ENCODE results near the gene FCF1.

The FCF1 gene

GRCh38 chr14:74712499-74713394 is at the start of gene FCF1, which contains the start of gene AREL1:
Gene FCF1, plus strand, starts transcription at chr14:74713144. Its CDS starts 54 bp downstream, at chr14:74713198.
Gene AREL1, minus strand, starts transcription at chr14:74713080. Its CDS starts 27,465 bp downstream, at chr14:74685615.
- Mint-ChIP-seq H3K27ac (peak within 1 kb of the TSS; percentile 97), H3K4me3 (peak within 1 kb of the TSS; percentile 91 to 93), H3K4me1 (peaks cover 14 to 45% of the 10 kb centered on the region in 2 donors), H3K36me3 (peaks cover 13 to 18% of the 10 kb centered on the region in 2 donors), H3K27me3 (no peaks in the 10 kb centered on the region), H3K9me3 (no peaks in the 10 kb centered on the region)
- ATAC-seq (replicated peaks) (peak; percentile 99), DNase-seq (peak; percentile 82)

GRCh38 chr14:74663884-74664283 is 49.1 kb upstream of the FCF1 start:
- Mint-ChIP-seq H3K27me3 (no peaks in the 10 kb centered on the region), H3K36me3 (peaks cover 45 to 53% of the 10 kb centered on the region in 2 donors), H3K4me1 (no peaks in the 10 kb centered on the region), H3K27ac (no peak overlapping the region), H3K4me3 (no peak overlapping the region), H3K9me3 (no peaks in the 10 kb centered on the region)
- DNase-seq (no peak), ATAC-seq (replicated peaks) (no peak)

- Mint-ChIP-seq H3K4me1 (no peaks in the 10 kb centered on the region), H3K4me3 (no peak overlapping the region), H3K27me3 (no peaks in the 10 kb centered on the region), H3K27ac (no peak overlapping the region), H3K9me3 (no peaks in the 10 kb centered on the region), H3K36me3 (peaks cover 51 to 60% of the 10 kb centered on the region in 2 donors)
- DNase-seq (no peak), ATAC-seq (replicated peaks) (no peak)
These were observed 48.2 kb upstream of the FCF1 start for GRCh38 chr14:74664717-74665116.

- H3K36me3 Mint-ChIP-seq, result peaks cover 47 to 62% of the 10 kb centered on the region in 2 donors
- H3K27me3 Mint-ChIP-seq, result no peaks in the 10 kb centered on the region
- H3K27ac Mint-ChIP-seq, result no peak overlapping the region
- ATAC-seq (replicated peaks), result no peak
- H3K4me1 Mint-ChIP-seq, result no peaks in the 10 kb centered on the region
- H3K4me3 Mint-ChIP-seq, result no peak overlapping the region
- DNase-seq, result no peak
- H3K9me3 Mint-ChIP-seq, result no peaks in the 10 kb centered on the region
These were observed 45.2 kb upstream of the FCF1 start for GRCh38 chr14:74667758-74668157.

GRCh38 chr14:74669256-74669655 is 43.7 kb upstream of the FCF1 start:
- H3K36me3 Mint-ChIP-seq, result peaks cover 38 to 55% of the 10 kb centered on the region in 2 donors
- H3K27ac Mint-ChIP-seq, result no peak overlapping the region
- DNase-seq, result no peak
- H3K4me1 Mint-ChIP-seq, result no peaks in the 10 kb centered on the region
- ATAC-seq (replicated peaks), result no peak
- no peaks in the 10 kb centered on the region for H3K9me3 Mint-ChIP-seq
- H3K27me3 Mint-ChIP-seq, result no peaks in the 10 kb centered on the region
- H3K4me3 Mint-ChIP-seq, result no peak overlapping the region

- no peak for ATAC-seq (replicated peaks)
- H3K27me3 Mint-ChIP-seq, result no peaks in the 10 kb centered on the region
- no peak overlapping the region for H3K27ac Mint-ChIP-seq
- peaks cover 34 to 55% of the 10 kb centered on the region in 2 donors for H3K36me3 Mint-ChIP-seq
- H3K4me1 Mint-ChIP-seq, result no peaks in the 10 kb centered on the region
- no peak for DNase-seq
- H3K9me3 Mint-ChIP-seq, result no peaks in the 10 kb centered on the region
- no peak overlapping the region for H3K4me3 Mint-ChIP-seq
These were observed 43.1 kb upstream of the FCF1 start for GRCh38 chr14:74669846-74670245.

- Mint-ChIP-seq H3K4me1 (no peaks in the 10 kb centered on the region), H3K27me3 (no peaks in the 10 kb centered on the region), H3K9me3 (no peaks in the 10 kb centered on the region), H3K27ac (no peak overlapping the region), H3K4me3 (no peak overlapping the region), H3K36me3 (peaks cover 34 to 62% of the 10 kb centered on the region in 2 donors)
- ATAC-seq (replicated peaks) (no peak), DNase-seq (no peak)
These were observed 42.1 kb upstream of the FCF1 start for GRCh38 chr14:74670726-74671411.

GRCh38 chr14:74671789-74672188 is 41.2 kb upstream of the FCF1 start:
- Mint-ChIP-seq H3K36me3 (peaks cover 37 to 59% of the 10 kb centered on the region in 2 donors), H3K27me3 (no peaks in the 10 kb centered on the region), H3K4me3 (no peak overlapping the region), H3K27ac (no peak overlapping the region), H3K4me1 (no peaks in the 10 kb centered on the region), H3K9me3 (no peaks in the 10 kb centered on the region)
- ATAC-seq (replicated peaks) (no peak), DNase-seq (no peak)

GRCh38 chr14:74673768-74674167 is 39.2 kb upstream of the FCF1 start:
- ATAC-seq (replicated peaks) (no peak), DNase-seq (no peak)
- no peak overlapping the region for H3K4me3 Mint-ChIP-seq
- H3K27ac Mint-ChIP-seq, result no peak overlapping the region
- no peaks in the 10 kb centered on the region for H3K27me3 Mint-ChIP-seq
- H3K4me1 Mint-ChIP-seq, result no peaks in the 10 kb centered on the region
- H3K9me3 Mint-ChIP-seq, result no peaks in the 10 kb centered on the region
- H3K36me3 Mint-ChIP-seq, result peaks cover 34 to 54% of the 10 kb centered on the region in 2 donors

GRCh38 chr14:74675219-74675618 is 37.7 kb upstream of the FCF1 start:
- peaks cover 0 to under 1% of the 10 kb centered on the region in 2 donors for H3K4me1 Mint-ChIP-seq

GRCh38 chr14:74682169-74682952 is 30.6 kb upstream of the FCF1 start:
- Mint-ChIP-seq H3K4me1 (peaks cover 24 to 38% of the 10 kb centered on the region in 2 donors), H3K9me3 (no peaks in the 10 kb centered on the region), H3K4me3 (no peak overlapping the region), H3K27me3 (no peaks in the 10 kb centered on the region), H3K36me3 (peaks cover 41 to 70% of the 10 kb centered on the region in 2 donors), H3K27ac (no peak overlapping the region)
- DNase-seq (no peak), ATAC-seq (replicated peaks) (no peak)

More at GRCh38 chr14:74675219-74675618, 37.7 kb upstream of the FCF1 start:
- Mint-ChIP-seq H3K27me3 (no peaks in the 10 kb centered on the region), H3K9me3 (no peaks in the 10 kb centered on the region), H3K36me3 (peaks cover 32 to 55% of the 10 kb centered on the region in 2 donors), H3K27ac (no peak overlapping the region), H3K4me3 (no peak overlapping the region)
- no peak for DNase-seq
- no peak for ATAC-seq (replicated peaks)

GRCh38 chr14:74683406-74683805 is 29.5 kb upstream of the FCF1 start:
- ATAC-seq (replicated peaks), result no peak
- peaks cover 26 to 38% of the 10 kb centered on the region in 2 donors for H3K4me1 Mint-ChIP-seq
- H3K27me3 Mint-ChIP-seq, result no peaks in the 10 kb centered on the region
- H3K36me3 Mint-ChIP-seq, result peaks cover 46 to 75% of the 10 kb centered on the region in 2 donors
- no peaks in the 10 kb centered on the region for H3K9me3 Mint-ChIP-seq
- DNase-seq, result no peak
- H3K27ac Mint-ChIP-seq, result no peak overlapping the region
- H3K4me3 Mint-ChIP-seq, result no peak overlapping the region

GRCh38 chr14:74684434-74684833 is 28.5 kb upstream of the FCF1 start:
- DNase-seq (peak; percentile 39), ATAC-seq (replicated peaks) (peak; percentile 97 to 99)
- H3K27me3 Mint-ChIP-seq, result no peaks in the 10 kb centered on the region
- H3K9me3 Mint-ChIP-seq, result no peaks in the 10 kb centered on the region
- peaks cover 48 to 76% of the 10 kb centered on the region in 2 donors for H3K36me3 Mint-ChIP-seq
- peak overlapping the region in 1 of 2 donors; percentile 16 for H3K4me3 Mint-ChIP-seq
- peaks cover 31 to 38% of the 10 kb centered on the region in 2 donors for H3K4me1 Mint-ChIP-seq
- no peak overlapping the region for H3K27ac Mint-ChIP-seq

GRCh38 chr14:74685056-74685455 is 27.9 kb upstream of the FCF1 start:
- no peak overlapping the region for H3K27ac Mint-ChIP-seq
- ATAC-seq (replicated peaks) (peak in 1 of 2 donors; percentile 24), DNase-seq (no peak)
- peak overlapping the region in 1 of 2 donors; percentile 15 for H3K4me3 Mint-ChIP-seq
- peaks cover 31 to 38% of the 10 kb centered on the region in 2 donors for H3K4me1 Mint-ChIP-seq
- peaks cover 46 to 72% of the 10 kb centered on the region in 2 donors for H3K36me3 Mint-ChIP-seq
- no peaks in the 10 kb centered on the region for H3K9me3 Mint-ChIP-seq
- no peaks in the 10 kb centered on the region for H3K27me3 Mint-ChIP-seq
